Transverse colon (tissue), 3 donors: ENCODE results near the gene MEIKIN.

ENCODE experiments used
- CTCF ChIP-seq, 5 experiments: fragments of 200-600 bp in 3 of 5; fragments of 450-650 bp in 2 of 5; sonication (generic) in 3 of 5; IDR thresholded peaks; 1 replicate in 2 of 5; 2 replicates in 3 of 5; pipeline ENCODE4 v1.5.1; 2016 to 2017; ENCODE audit warnings: antibody characterized with exemption in 5 of 5, inconsistent platforms in 3 of 5, mild to moderate bottlenecking in 2 of 5, moderate library complexity in 1 of 5
- EP300 ChIP-seq: sonication (generic); formaldehyde crosslinking; IDR thresholded peaks from one replicate; pipeline ENCODE4 v1.6.1; 2017; ENCODE audit warnings: antibody characterized with exemption, low read depth
- POLR2A ChIP-seq: fragments of 450-650 bp; IDR thresholded peaks from one replicate; pipeline ENCODE4 v1.6.1; 2016; ENCODE audit warnings: antibody characterized with exemption, mild to moderate bottlenecking, moderate library complexity

GRCh38 chr5:131812371-131813160 is 132.9 kb downstream of the MEIKIN start:
- no peak for TF ChIP-seq CTCF (IDR thresholded peaks at IDR 0.05)
- TF ChIP-seq POLR2A: no peak
- TF ChIP-seq EP300: no peak
